Stimulated activated CD8-positive, alpha-beta memory T cell treated with anti-CD3 and anti-CD28 coated beads, Interleukin-4, amount 100 ng/mL, for 1 hour (primary cell): Measurements from ENCODE around the gene RAB5B.
A peak's percentile ranks its signal among the peaks of the same experiment; 100 is the strongest.

ENCODE experiments used
- DNase-seq, 2 donors: peaks; one replicate each; pipeline ENCODE4 v3.0.0-alpha.2; 2020; ENCODE audit warnings: low read depth in 2 of 2, low spot score in 1 of 2

Gene RAB5B

GRCh38 chr12:55973599-55974307 lies at the start of gene RAB5B:
RAB5B (plus strand) TSS chr12:55974078; CDS start chr12:55986961, 12,883 bp downstream.
- DNase-seq, result peak; percentile 87 to 96

GRCh38 chr12:55925371-55925770 lies 48.5 kb upstream of the RAB5B start:
- no peak for DNase-seq

GRCh38 chr12:55925870-55926737 lies 47.8 kb upstream of the RAB5B start:
- DNase-seq, result no peak

- peak; percentile 74 to 83 for DNase-seq
Measured at GRCh38 chr12:55926738-55927587, 46.9 kb upstream of the RAB5B start.

GRCh38 chr12:55927588-55928502 lies 46.0 kb upstream of the RAB5B start, which contains the start of gene PYM1:
PYM1 (minus strand) TSS chr12:55927894; CDS start chr12:55927761, 133 bp downstream.
- DNase-seq, result no peak

- peak in 1 of 2 donors; percentile 70 for DNase-seq
Measured at GRCh38 chr12:55929306-55929791, 44.5 kb upstream of the RAB5B start.

GRCh38 chr12:55930771-55931316 lies 43.0 kb upstream of the RAB5B start, which contains the start of gene DGKA:
DGKA (plus strand) TSS chr12:55931162; CDS start chr12:55936504, 5,342 bp downstream.
- no peak for DNase-seq

- DNase-seq, result no peak
Measured at GRCh38 chr12:55931317-55931779, 42.5 kb upstream of the RAB5B start.

- no peak for DNase-seq
Measured at GRCh38 chr12:55931780-55932550, 41.9 kb upstream of the RAB5B start.

- no peak for DNase-seq
Measured at GRCh38 chr12:55932551-55932910, 41.3 kb upstream of the RAB5B start.

GRCh38 chr12:55933169-55933798 lies 40.6 kb upstream of the RAB5B start:
- no peak for DNase-seq

- no peak for DNase-seq
Measured at GRCh38 chr12:55933799-55934742, 39.8 kb upstream of the RAB5B start.

- no peak for DNase-seq
Measured at GRCh38 chr12:55934773-55935172, 39.1 kb upstream of the RAB5B start.

GRCh38 chr12:55935738-55936151 lies 38.1 kb upstream of the RAB5B start:
- DNase-seq, result no peak

- DNase-seq, result no peak
Measured at GRCh38 chr12:55937981-55938380, 35.9 kb upstream of the RAB5B start.

- DNase-seq, result no peak
Measured at GRCh38 chr12:55938826-55939501, 34.9 kb upstream of the RAB5B start.
